ENCODE data around the gene ARHGAP21.

Gene ARHGAP21

DNA sequence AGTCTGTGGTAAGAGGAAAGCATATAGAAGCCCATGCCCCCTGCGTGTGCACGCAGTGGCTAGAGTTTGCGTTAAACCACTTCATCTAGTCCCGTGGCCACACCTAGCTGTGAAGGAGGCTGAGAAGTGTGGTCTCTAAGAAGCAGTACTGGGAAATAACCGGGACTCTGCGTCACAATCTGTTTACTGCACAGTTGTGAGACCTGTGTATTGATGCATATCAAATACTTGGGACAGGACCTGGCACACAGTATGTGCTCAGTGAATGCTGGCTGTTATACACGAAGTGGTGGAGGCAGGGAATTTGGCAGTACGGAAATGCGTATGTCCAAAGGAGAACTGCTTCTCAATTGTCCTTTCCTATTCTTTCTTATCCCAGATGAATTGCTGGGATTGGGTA is 149.5 kb downstream of the ARHGAP21 start:
- DNase-seq (ENCODE audit: low read depth) = no peak

DNA sequence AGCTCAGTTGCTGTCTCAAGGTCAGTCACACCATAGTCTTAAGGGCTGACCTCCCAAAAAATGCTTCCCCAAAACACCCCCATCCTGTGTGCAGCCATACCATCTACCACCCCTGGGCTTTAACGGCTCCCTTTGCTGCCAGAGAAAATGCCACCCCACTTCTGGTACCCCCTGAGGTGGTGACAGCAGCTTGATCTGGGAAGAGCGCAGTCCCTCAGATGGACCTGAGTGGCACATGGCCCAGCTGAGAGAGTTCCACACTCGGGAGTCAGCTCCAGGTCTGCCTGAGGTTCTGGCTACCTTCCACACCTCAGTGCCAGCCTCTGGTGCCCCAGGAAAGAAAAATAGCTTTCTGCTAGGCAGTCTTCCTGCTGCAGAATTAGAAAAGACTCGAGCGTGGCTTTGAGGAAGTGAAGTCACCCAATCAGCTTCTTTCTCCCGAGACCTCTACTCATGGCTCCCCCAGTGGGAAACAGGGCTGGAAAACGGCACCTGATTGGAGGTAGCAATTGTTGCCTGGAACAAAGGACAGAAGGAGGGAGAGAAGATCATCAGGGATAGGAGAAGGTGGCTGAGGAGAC is 151.7 kb downstream of the ARHGAP21 start:
- no peak for DNase-seq (ENCODE audit: low read depth)

DNA sequence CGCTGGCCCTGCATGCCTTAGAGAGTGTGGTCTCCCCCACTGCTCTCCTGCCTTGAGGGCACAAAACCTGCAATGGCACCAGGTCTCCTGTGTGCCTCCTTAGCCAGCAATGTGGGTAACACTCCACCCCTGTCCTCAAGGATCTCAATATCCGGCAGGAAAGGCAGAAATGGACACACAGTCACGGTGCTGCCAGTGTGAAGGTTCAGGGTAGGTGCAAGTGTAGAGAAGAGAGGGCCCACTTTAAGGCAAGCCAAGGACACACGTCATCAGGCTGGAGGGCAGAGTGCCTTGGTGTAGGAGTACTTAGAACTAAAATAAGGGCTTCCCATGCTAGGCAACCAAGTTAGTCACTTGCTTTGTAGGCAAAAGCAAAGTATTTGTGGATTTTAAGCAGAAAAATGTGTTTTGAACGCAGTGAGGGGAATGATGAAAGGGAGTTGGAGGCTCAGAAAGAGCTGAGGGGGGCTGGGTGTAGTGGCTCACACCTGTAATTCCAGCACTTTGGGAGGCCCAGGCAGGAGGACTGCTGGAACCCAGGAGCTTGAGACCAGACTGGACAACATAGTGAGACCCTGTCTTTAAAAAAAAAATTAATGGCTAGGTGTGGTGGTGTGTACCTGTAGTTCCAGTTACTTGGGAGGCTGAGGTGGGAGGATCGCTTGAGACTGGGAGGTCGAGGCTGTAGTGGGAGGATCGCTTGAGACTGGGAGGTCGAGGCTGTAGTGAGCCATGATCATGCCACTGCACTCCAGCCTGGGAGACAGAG is 152.8 kb downstream of the ARHGAP21 start:
- DNase-seq (ENCODE audit: low read depth) = no peak

DNA sequence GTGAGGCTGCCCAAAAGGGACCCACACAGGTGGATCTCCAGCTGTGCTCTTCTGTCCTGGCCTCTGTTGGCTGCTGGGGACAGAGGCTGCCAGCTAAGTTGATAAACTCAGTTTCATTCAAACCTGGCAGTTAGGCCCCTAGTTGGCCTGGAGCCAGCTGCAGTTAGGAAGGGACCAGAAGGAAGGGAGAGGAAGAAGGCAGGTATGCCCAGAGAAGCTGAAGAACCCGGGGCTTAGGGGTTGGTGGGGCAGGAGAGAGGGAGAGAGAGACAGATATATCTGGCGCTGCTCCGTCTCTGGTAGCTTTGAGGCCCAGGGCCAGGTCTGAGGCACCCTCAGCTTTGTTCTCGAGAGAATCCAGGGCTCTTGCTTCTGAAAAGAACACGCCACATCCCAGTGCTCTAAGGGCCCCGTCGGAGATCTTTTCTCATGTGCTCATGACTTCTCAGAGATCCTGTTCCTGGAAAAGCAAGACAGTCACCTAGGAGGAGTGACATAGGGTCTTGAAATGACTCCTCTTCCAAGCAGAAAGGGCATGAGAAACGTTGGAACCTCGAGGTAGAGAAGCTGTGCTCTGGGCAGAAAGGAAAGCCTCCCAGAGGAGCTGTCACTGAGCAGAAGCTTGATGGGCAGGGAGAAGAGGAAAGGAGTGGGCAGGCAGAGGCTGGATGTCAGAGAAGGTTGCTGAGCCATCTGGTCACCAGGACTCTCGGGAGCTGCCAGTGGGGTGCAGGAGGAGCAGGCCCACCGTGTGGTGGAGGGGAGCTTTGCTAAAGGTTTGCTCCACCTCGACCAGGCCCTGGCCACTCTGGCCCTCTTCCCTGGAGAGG is 153.6 kb downstream of the ARHGAP21 start:
- DNase-seq (ENCODE audit: low read depth) = no peak

GRCh38 chr10:24569330-24569796 is 154.3 kb downstream of the ARHGAP21 start:
- DNase-seq (ENCODE audit: low read depth) = no peak

GRCh38 chr10:24568042-24568441 is 155.6 kb downstream of the ARHGAP21 start:
- DNase-seq (ENCODE audit: low read depth) = no peak

GRCh38 chr10:24561453-24561852 is 162.2 kb downstream of the ARHGAP21 start:
- no peak for DNase-seq (ENCODE audit: low read depth)

GRCh38 chr10:24556750-24557742 is 166.6 kb downstream of the ARHGAP21 start:
- DNase-seq (ENCODE audit: low read depth) = no peak

DNA sequence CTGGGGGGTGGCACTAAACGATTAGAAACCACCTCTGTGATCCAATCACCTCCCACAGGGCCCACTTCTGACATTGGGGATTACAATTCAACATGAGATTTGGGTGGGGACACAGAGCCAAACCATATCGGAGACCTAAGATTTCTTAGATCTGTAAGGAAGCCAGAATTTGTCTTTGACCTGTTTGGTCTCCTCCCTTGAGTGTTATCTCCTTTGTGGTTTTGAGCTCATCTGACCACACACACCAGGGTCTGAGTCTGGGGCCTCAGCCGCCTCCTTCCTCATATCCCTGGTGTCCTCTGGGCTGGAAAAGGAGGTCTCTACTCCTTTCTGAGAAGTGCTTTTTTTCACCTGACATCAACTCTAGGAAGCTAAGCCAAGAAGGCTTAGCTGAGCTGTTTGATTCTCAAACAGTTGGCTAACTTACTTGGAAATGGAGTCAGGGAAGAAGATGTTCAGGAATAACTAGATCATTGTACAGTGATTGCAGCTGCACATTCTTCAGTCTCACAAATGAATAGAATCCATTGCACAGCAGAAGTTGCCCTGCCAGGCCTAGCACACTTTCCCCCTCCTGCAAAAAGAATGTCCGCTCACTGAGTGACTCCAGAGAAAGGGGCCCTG is 167.4 kb downstream of the ARHGAP21 start:
- DNase-seq (ENCODE audit: low read depth) = no peak

- no peak for DNase-seq (ENCODE audit: low read depth)
Observed at GRCh38 chr10:24554036-24554435, 169.7 kb downstream of the ARHGAP21 start.

- DNase-seq (ENCODE audit: low read depth) = no peak
Observed at GRCh38 chr10:24553051-24553612, 170.6 kb downstream of the ARHGAP21 start.

- DNase-seq (ENCODE audit: low read depth) = peak; percentile 3
Observed at GRCh38 chr10:24552346-24553016, 171.2 kb downstream of the ARHGAP21 start.

- DNase-seq (ENCODE audit: low read depth) = no peak
Observed at GRCh38 chr10:24551161-24551560, 172.5 kb downstream of the ARHGAP21 start.

GRCh38 chr10:24550680-24551079 is 173.0 kb downstream of the ARHGAP21 start:
- DNase-seq (ENCODE audit: low read depth) = no peak

DNA sequence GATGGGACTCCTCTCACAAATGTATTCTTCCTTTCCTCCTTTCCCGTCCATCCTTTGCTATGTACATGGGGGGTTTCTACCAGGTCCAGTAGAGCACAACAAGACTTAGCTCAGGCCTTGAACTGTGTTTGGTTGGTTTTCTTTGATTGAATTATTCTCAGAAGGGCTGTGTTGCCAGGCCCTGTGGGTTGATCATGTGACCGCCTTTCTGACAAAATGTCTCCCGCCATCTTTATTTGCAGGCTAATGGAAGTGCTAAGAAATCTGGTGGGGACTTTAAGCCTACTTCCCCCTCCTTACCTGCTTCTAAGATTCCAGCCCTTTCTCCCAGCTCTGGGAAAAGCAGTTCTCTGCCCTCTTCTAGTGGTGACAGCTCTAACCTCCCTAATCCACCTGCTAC is 178.1 kb downstream of the ARHGAP21 start:
- DNase-seq (ENCODE audit: low read depth) = no peak

DNA sequence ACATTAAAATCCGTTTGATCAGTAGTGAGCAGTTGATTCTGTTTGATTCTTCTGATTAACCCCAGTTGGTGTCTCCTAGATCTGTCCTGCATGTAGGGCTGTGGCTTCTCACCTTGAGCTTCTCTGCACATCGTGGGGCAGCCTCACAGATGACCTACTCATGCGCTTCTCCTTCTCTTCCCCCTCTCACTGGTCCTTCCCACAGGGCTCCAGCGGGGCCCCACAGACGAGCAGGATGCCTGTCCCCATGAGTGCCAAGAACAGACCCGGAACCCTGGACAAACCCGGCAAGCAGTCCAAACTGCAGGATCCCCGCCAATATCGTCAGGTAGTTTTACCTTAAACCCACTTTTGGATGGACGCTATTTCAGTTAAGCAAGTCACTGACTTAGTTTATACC is 178.9 kb downstream of the ARHGAP21 start:
- no peak for DNase-seq (ENCODE audit: low read depth)

GRCh38 chr10:24542314-24543270 is 181.1 kb downstream of the ARHGAP21 start:
- no peak for DNase-seq (ENCODE audit: low read depth)

DNA sequence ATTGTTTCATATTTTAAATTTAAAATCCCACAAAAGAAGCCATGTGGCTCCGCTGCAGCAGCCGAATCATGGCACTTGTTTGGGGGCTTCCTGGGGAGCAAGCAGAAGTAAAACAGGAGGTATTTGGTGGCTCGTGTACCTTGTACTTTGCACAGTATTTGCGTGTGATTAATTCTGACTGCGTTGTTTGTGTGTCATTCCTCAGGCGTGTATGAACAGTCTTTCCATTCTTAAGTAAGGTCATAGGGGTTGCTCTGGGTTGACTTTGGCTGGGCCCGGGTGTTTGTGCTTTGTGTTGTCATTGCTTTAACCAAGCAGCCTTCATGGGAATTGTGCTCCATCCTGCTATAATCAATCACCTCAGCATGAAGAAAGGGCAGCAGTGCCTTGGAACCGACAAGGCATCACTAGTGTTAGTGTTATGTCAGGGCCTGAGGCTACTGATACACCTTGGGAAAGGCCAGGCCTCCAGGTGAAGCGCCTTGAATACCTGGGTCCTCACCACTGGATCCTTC is 182.4 kb downstream of the ARHGAP21 start:
- DNase-seq (ENCODE audit: low read depth) = no peak

GRCh38 chr10:24536636-24537035 is 187.1 kb downstream of the ARHGAP21 start:
- DNase-seq (ENCODE audit: low read depth) = no peak
